Vagina (tissue), 2 donors: Measurements from ENCODE around the gene PSMD14. TPM values are rescaled to one million over a fixed set of nuclear protein-coding genes. Genes with fewer than 3 reads are reported as not detected.

Experiments used
- DNase-seq, 2 donors: peaks; one replicate each; pipeline ENCODE4 v3.0.0-alpha.2; 2017; ENCODE audit errors: extremely low spot score in 2 of 2
- H3K27ac ChIP-seq: fragments of 200-600 bp; sonication (generic); one replicate; pipeline ENCODE4 v1.5.1; 2019
- H3K27me3 ChIP-seq: fragments of 200-600 bp; sonication (generic); one replicate; pipeline ENCODE4 v1.5.1; 2019
- H3K36me3 ChIP-seq, 2 donors: fragments of 200-600 bp; sonication (generic); one replicate each; pipeline ENCODE4 v1.5.1; 2017 to 2019
- H3K4me1 ChIP-seq: fragments of 200-600 bp; sonication (generic); one replicate; pipeline ENCODE4 v1.5.1; 2019
- H3K4me3 ChIP-seq, 2 donors: fragments of 200-600 bp; sonication (generic); 1 replicate in 1 of 2; 2 replicates in 1 of 2; pipeline ENCODE4 v1.5.1; 2016 to 2019
- H3K9me3 ChIP-seq: fragments of 200-600 bp; sonication (generic); one replicate; pipeline ENCODE4 v1.5.1; 2019
- CTCF ChIP-seq, 3 experiments: fragments of 450-650 bp in 2 of 3; fragments of 200-600 bp in 1 of 3; sonication (generic) in 1 of 3; IDR thresholded peaks; one replicate each; pipeline ENCODE4 v1.5.1; 2017 to 2019; ENCODE audit warnings: antibody characterized with exemption in 3 of 3, mild to moderate bottlenecking in 2 of 3, moderate library complexity in 2 of 3
- POLR2A ChIP-seq, 2 donors: fragments of 450-650 bp; IDR thresholded peaks; one replicate each; pipeline ENCODE4 v1.6.1; 2017; ENCODE audit warnings: antibody characterized with exemption in 2 of 2, mild to moderate bottlenecking in 2 of 2, moderate library complexity in 2 of 2
- POLR2AphosphoS5 ChIP-seq, 2 donors: sonication (generic); formaldehyde crosslinking; IDR thresholded peaks; one replicate each; pipeline ENCODE4 v1.9.0; 2017; ENCODE audit warnings: antibody characterized with exemption in 2 of 2, mild to moderate bottlenecking in 2 of 2, low read depth in 1 of 2; ENCODE audit not compliant: insufficient read depth in 1 of 2
- intact Hi-C: fragments of 100-400 bp; cut with DNase I; formaldehyde crosslinking; loops from one replicate; pipeline ENCODE4 v1.15.1; 2023
- total RNA-seq: library from RNA; depleted of rRNA; stranded (reverse); fragments of >200 nt; gene quantifications from one replicate; pipeline ENCODE4 v1.2.3, GENCODE V29; 2016

Gene PSMD14
- total RNA-seq, 1 donor from 2014 or later: 34.4 TPM

GRCh38 chr2:161384864-161385263 lies 76.6 kb downstream of the PSMD14 start:
- H3K4me1 ChIP-seq: no peaks in the 10 kb centered on the region
- no peak for TF ChIP-seq CTCF (IDR thresholded peaks at IDR 0.05)
- no peak for TF ChIP-seq POLR2AphosphoS5 (IDR thresholded peaks at IDR 0.05; ENCODE audit: insufficient read depth in 1 of 2, low read depth in 1 of 2)
- TF ChIP-seq POLR2A (IDR thresholded peaks at IDR 0.05): no peak
- intact Hi-C loops: no loop called here
- H3K36me3 ChIP-seq: no peaks in the 10 kb centered on the region
- H3K4me3 ChIP-seq: no peak overlapping the region
- H3K27ac ChIP-seq: no peak overlapping the region
- H3K9me3 ChIP-seq: no peaks in the 10 kb centered on the region
- H3K27me3 ChIP-seq: no peaks in the 10 kb centered on the region
- DNase-seq: no peak

- TF ChIP-seq POLR2A (IDR thresholded peaks at IDR 0.05): no peak
- TF ChIP-seq POLR2AphosphoS5 (IDR thresholded peaks at IDR 0.05; ENCODE audit: insufficient read depth in 1 of 2, low read depth in 1 of 2): no peak
- TF ChIP-seq CTCF (IDR thresholded peaks at IDR 0.05): no peak
- Histone ChIP-seq H3K36me3 (no peaks in the 10 kb centered on the region), H3K9me3 (no peaks in the 10 kb centered on the region), H3K4me3 (no peak overlapping the region), H3K27ac (no peak overlapping the region), H3K27me3 (no peaks in the 10 kb centered on the region), H3K4me1 (no peaks in the 10 kb centered on the region)
- intact Hi-C loops: no loop called here
- no peak for DNase-seq
Observed at GRCh38 chr2:161386228-161386824, 78.1 kb downstream of the PSMD14 start.

GRCh38 chr2:161388146-161388779 lies 80.0 kb downstream of the PSMD14 start:
- intact Hi-C loops: no loop called here
- no peak for DNase-seq
- Histone ChIP-seq H3K4me3 (no peak overlapping the region), H3K9me3 (no peaks in the 10 kb centered on the region), H3K36me3 (peaks cover 0 to 5% of the 10 kb centered on the region in 2 donors), H3K4me1 (no peaks in the 10 kb centered on the region), H3K27ac (no peak overlapping the region), H3K27me3 (no peaks in the 10 kb centered on the region)
- no peak for TF ChIP-seq CTCF (IDR thresholded peaks at IDR 0.05)
- TF ChIP-seq POLR2A (IDR thresholded peaks at IDR 0.05): no peak
- TF ChIP-seq POLR2AphosphoS5 (IDR thresholded peaks at IDR 0.05; ENCODE audit: insufficient read depth in 1 of 2, low read depth in 1 of 2): no peak

- intact Hi-C loops: no loop called here
- Histone ChIP-seq H3K27ac (no peak overlapping the region), H3K4me1 (no peaks in the 10 kb centered on the region), H3K4me3 (no peak overlapping the region), H3K27me3 (no peaks in the 10 kb centered on the region), H3K9me3 (no peaks in the 10 kb centered on the region), H3K36me3 (peaks cover 0 to 18% of the 10 kb centered on the region in 2 donors)
- TF ChIP-seq POLR2AphosphoS5 (IDR thresholded peaks at IDR 0.05; ENCODE audit: insufficient read depth in 1 of 2, low read depth in 1 of 2) (no peak), POLR2A (IDR thresholded peaks at IDR 0.05) (no peak), CTCF (IDR thresholded peaks at IDR 0.05) (no peak)
- DNase-seq: no peak
Observed at GRCh38 chr2:161391737-161392506, 83.7 kb downstream of the PSMD14 start.
